AG09309 (cell line): ENCODE results near the gene ITCH.

Experiments
- DNase-seq: peaks from one replicate; pipeline ENCODE4 v3.0.0-alpha.2; 2010; ENCODE audit warnings: low read depth
- H3K4me3 ChIP-seq: 2 replicates; pipeline ENCODE4 v1.5.1; 2011; ENCODE audit warnings: mild to moderate bottlenecking, low read depth, low read length, moderate library complexity; ENCODE audit not compliant: control insufficient read depth
- TF ChIP-seq, protein P1 (sequence below): IDR thresholded peaks from 2 replicates; pipeline ENCODE4 v1.5.1; 2011; ENCODE audit warnings: mild to moderate bottlenecking, low read depth, low read length, inconsistent platforms; ENCODE audit not compliant: insufficient read depth, control insufficient read depth; ENCODE audit errors: missing control alignments

Gene ITCH

DNA sequence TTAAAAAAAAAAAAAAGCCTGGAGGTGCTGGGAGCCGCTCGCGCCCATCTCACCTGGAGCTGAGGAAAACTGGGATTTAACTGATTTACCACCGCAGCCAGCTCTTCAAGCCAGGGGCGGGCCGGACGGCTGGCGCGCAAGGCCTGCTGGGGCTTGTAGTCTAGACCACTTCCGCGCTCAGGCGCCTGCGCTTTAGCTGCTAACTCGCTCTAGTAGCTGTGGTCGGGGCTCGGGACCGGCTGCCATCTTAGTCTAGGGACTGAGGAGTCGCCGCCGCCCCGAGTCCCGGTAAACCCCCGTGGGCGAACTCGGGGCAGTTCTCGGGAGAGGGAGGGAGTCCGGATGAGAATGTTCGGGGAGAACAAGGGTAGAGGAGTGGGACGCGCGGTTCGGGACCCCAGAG is at the start of gene ITCH:
ITCH (plus strand) TSS at position 212 of the 403 bp plus-strand sequence. CDS start 30,539 bp downstream, outside the sequence.
- TF ChIP-seq, protein P1, sequence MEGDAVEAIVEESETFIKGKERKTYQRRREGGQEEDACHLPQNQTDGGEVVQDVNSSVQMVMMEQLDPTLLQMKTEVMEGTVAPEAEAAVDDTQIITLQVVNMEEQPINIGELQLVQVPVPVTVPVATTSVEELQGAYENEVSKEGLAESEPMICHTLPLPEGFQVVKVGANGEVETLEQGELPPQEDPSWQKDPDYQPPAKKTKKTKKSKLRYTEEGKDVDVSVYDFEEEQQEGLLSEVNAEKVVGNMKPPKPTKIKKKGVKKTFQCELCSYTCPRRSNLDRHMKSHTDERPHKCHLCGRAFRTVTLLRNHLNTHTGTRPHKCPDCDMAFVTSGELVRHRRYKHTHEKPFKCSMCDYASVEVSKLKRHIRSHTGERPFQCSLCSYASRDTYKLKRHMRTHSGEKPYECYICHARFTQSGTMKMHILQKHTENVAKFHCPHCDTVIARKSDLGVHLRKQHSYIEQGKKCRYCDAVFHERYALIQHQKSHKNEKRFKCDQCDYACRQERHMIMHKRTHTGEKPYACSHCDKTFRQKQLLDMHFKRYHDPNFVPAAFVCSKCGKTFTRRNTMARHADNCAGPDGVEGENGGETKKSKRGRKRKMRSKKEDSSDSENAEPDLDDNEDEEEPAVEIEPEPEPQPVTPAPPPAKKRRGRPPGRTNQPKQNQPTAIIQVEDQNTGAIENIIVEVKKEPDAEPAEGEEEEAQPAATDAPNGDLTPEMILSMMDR = no peak
- DNase-seq = peak; percentile 82

DNA sequence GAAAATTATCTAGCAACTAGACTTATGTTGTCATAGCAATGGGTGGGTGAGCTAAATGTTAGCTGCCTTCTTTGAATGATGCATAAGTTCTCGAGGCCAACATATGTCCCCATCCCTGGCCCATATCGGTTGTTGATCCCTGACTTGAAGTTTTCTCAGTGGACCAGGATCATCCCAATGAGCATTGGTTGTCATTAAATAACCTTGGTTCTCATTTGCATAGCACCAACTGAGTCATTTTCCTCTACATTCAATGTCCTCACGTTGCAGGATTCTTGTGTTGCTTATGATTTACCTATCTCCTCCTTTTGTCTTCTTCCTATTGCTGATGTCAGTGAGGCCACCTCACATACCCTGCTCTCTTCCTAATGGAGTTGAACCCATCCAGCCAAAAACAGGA is 47.8 kb upstream of the ITCH start:
- TF ChIP-seq, protein P1 = no peak

More for the DNA sequence above, at the start of gene ITCH:
- H3K4me3 ChIP-seq = peak within 1 kb of the TSS; percentile 83

GRCh38 chr20:34316196-34316814 is 46.8 kb upstream of the ITCH start:
- peak; percentile 20 for DNase-seq
- no peak overlapping the region for H3K4me3 ChIP-seq
- TF ChIP-seq, protein P1 = no peak

More for the DNA sequence above, 47.8 kb upstream of the ITCH start:
- no peak for DNase-seq
- no peak overlapping the region for H3K4me3 ChIP-seq

DNA sequence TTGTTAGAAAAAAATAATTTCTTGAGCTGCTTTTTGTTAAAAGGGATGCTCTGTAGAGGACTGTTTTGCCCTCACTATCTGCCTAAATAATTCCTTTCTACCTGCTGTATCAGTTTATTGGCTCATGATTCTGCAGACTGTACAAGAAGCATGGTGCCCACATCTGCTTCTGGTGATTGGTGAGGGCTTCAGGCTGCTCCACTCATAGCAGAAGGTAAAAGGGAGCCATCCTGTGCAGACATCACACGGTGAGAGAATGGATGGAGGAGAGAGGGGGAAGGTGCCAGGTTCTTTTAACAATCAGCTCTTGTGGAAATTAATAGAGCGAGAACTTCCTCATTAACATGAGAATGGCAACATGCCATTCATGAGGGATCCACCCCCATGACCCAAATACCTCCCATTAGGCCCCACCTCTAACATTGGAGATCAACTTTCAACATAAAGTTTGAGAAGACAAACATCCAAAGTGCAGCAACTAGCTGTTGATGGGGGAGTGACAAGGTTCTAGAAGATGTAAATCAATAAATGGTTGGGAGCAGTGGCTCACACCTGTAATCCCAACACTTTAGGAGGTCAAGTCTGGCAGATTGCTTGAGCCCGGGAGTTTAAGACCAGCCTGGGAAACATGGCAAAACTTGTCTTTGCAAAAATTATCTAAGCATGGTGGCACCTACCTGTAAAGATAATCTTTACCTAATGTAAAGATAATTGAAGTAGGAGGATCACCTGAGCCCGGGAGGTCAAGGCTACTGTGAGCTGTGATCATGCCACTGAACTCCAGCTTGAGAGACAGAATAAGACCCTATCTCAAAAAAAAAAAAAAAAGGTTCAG is 44.2 kb upstream of the ITCH start:
- TF ChIP-seq, protein P1 = no peak

GRCh38 chr20:34320861-34321260 is 42.2 kb upstream of the ITCH start:
- DNase-seq = no peak
- TF ChIP-seq, protein P1 = no peak
- no peak overlapping the region for H3K4me3 ChIP-seq

More for the DNA sequence above, 44.2 kb upstream of the ITCH start:
- no peak overlapping the region for H3K4me3 ChIP-seq
- DNase-seq = no peak

GRCh38 chr20:34322267-34323105 is 40.6 kb upstream of the ITCH start:
- no peak overlapping the region for H3K4me3 ChIP-seq
- TF ChIP-seq, protein P1 = no peak
- DNase-seq = no peak
